Neutrophil (primary cell): ENCODE results near the gene PCDHGA9.
"Not testable (repeated sequence)": the region's sequence is repeated elsewhere in the genome, so short reads cannot be mapped to it uniquely, and the experiment has no call there.

Experiments
- H3K27ac ChIP-seq: fragments of 200-600 bp; sonication (generic); 2 replicates; pipeline ENCODE4 v1.5.1; 2016; ENCODE audit warnings: mild to moderate bottlenecking, moderate library complexity
- H3K27me3 ChIP-seq: fragments of 200-600 bp; sonication (generic); 2 replicates; pipeline ENCODE4 v1.6.0; 2016; ENCODE audit warnings: mild to moderate bottlenecking
- H3K36me3 ChIP-seq: fragments of 200-600 bp; sonication (generic); 2 replicates; pipeline ENCODE4 v1.5.1; 2017
- H3K4me1 ChIP-seq, 2 experiments: fragments of 200-600 bp in 1 of 2; sonication (generic) in 1 of 2; 1 replicate in 1 of 2; 2 replicates in 1 of 2; pipeline versions ENCODE4 v1.5.1 to v1.6.1; 2013 to 2016; ENCODE audit warnings: low read depth in 1 of 2, low read length in 1 of 2, mild to moderate bottlenecking in 1 of 2, moderate library complexity in 1 of 2; ENCODE audit not compliant: control insufficient read depth in 1 of 2, insufficient read depth in 1 of 2
- H3K4me3 ChIP-seq, 2 experiments: fragments of 200-600 bp in 1 of 2; sonication (generic) in 1 of 2; 1 replicate in 1 of 2; 2 replicates in 1 of 2; pipeline ENCODE4 v1.5.1; 2013 to 2016; ENCODE audit warnings: low read depth in 1 of 2, low read length in 1 of 2, mild to moderate bottlenecking in 1 of 2, moderate library complexity in 1 of 2
- H3K9me3 ChIP-seq: fragments of 200-600 bp; sonication (generic); 2 replicates; pipeline ENCODE4 v1.5.1; 2016
- TF ChIP-seq, protein P1 (sequence below): fragments of 200-600 bp; sonication (generic); IDR thresholded peaks from 2 replicates; pipeline ENCODE4 v1.5.1; 2016; ENCODE audit warnings: antibody characterized with exemption

The PCDHGA9 gene

DNA sequence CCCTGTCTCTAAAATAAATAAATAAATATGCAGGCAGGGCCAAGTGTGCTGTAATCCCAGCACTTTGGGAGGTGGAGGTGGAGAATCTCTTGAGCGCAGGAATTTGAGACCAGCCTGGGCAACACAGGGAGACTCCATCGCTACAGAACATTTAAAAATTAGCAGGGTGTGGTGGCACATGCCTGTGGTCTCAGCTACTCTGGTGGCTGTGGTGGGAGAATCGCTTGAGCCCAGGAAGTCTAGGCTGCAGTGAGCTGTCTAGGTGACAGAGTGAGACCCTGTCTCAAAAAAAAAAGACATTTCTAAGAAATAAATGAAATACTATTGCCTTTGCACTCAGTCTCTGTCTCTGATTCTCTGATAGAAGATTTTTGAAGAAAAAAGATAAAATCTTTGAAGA, 9.0 kb downstream of the PCDHGA9 start:
- peaks cover 100% of the 10 kb centered on the region for H3K27me3 ChIP-seq
- no peak overlapping the region for H3K27ac ChIP-seq
- peaks cover 20% of the 10 kb centered on the region for H3K9me3 ChIP-seq
- no peak overlapping the region for H3K4me3 ChIP-seq
- no peaks in the 10 kb centered on the region for H3K36me3 ChIP-seq
- H3K4me1 ChIP-seq = peaks cover 0 to 7% of the 10 kb centered on the region in 2 experiments
- TF ChIP-seq, protein P1, sequence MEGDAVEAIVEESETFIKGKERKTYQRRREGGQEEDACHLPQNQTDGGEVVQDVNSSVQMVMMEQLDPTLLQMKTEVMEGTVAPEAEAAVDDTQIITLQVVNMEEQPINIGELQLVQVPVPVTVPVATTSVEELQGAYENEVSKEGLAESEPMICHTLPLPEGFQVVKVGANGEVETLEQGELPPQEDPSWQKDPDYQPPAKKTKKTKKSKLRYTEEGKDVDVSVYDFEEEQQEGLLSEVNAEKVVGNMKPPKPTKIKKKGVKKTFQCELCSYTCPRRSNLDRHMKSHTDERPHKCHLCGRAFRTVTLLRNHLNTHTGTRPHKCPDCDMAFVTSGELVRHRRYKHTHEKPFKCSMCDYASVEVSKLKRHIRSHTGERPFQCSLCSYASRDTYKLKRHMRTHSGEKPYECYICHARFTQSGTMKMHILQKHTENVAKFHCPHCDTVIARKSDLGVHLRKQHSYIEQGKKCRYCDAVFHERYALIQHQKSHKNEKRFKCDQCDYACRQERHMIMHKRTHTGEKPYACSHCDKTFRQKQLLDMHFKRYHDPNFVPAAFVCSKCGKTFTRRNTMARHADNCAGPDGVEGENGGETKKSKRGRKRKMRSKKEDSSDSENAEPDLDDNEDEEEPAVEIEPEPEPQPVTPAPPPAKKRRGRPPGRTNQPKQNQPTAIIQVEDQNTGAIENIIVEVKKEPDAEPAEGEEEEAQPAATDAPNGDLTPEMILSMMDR = no peak

GRCh38 chr5:141412854-141413539, 10.4 kb downstream of the PCDHGA9 start, which contains the start of gene PCDHGA10:
Gene PCDHGA10 (plus strand): TSS chr5:141412987. CDS start chr5:141413176, 189 bp downstream.
- H3K9me3 ChIP-seq = peaks cover 19% of the 10 kb centered on the region
- H3K36me3 ChIP-seq = no peaks in the 10 kb centered on the region
- peaks cover 7 to 14% of the 10 kb centered on the region in 2 experiments for H3K4me1 ChIP-seq
- H3K27ac ChIP-seq = no peak within 1 kb of the TSS
- TF ChIP-seq, protein P1 = no peak
- H3K27me3 ChIP-seq = peaks cover 100% of the 10 kb centered on the region
- peak within 1 kb of the TSS; percentile 19 to 30 for H3K4me3 ChIP-seq

GRCh38 chr5:141413540-141414069, 11.0 kb downstream of the PCDHGA9 start:
- Histone ChIP-seq H3K4me1 (peaks cover 8 to 14% of the 10 kb centered on the region in 2 experiments), H3K27ac (no peak overlapping the region), H3K36me3 (no peaks in the 10 kb centered on the region), H3K27me3 (peaks cover 100% of the 10 kb centered on the region), H3K9me3 (peaks cover 14% of the 10 kb centered on the region), H3K4me3 (no peak overlapping the region)
- TF ChIP-seq, protein P1 = no peak

DNA sequence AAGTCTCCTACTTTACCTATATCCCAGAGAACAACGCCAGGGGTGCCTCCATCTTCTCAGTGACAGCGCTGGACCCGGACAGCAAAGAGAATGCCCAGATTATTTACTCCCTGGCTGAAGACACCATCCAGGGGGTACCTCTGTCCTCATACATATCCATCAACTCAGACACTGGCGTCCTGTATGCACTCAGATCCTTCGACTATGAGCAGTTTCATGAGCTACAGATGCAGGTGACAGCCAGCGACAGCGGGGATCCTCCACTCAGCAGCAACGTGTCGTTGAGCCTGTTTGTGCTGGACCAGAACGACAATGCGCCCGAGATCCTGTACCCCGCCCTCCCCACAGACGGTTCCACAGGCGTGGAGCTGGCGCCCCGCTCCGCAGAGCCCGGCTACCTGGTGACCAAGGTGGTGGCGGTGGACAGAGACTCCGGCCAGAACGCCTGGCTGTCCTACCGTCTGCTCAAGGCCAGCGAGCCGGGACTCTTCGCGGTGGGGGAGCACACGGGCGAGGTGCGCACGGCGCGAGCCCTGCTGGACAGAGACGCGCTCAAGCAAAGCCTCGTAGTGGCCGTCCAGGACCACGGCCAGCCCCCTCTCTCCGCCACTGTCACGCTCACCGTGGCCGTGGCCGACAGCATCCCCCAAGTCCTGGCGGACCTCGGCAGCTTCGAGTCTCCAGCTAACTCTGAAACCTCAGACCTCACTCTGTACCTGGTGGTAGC, 12.1 kb downstream of the PCDHGA9 start:
- H3K4me1 ChIP-seq = peaks cover 8 to 14% of the 10 kb centered on the region in 2 experiments
- H3K27ac ChIP-seq, H3K4me3 ChIP-seq, H3K36me3 ChIP-seq: not testable (repeated sequence)
- peaks cover 100% of the 10 kb centered on the region for H3K27me3 ChIP-seq
- H3K9me3 ChIP-seq = peaks cover 11% of the 10 kb centered on the region

- H3K4me1 ChIP-seq = peaks cover 8 to 14% of the 10 kb centered on the region in 2 experiments
- not testable (repeated sequence) for H3K9me3 ChIP-seq, H3K4me3 ChIP-seq, H3K36me3 ChIP-seq, H3K27ac ChIP-seq
- peaks cover 100% of the 10 kb centered on the region for H3K27me3 ChIP-seq
These were observed 12.7 kb downstream of the PCDHGA9 start for GRCh38 chr5:141415275-141415618.

GRCh38 chr5:141417494-141418172, 15.1 kb downstream of the PCDHGA9 start, which contains the start of gene PCDHGB7:
Gene PCDHGB7 (plus strand): TSS chr5:141417677. CDS start chr5:141417860, 183 bp downstream.
- H3K27ac ChIP-seq, H3K36me3 ChIP-seq, H3K9me3 ChIP-seq: not testable (repeated sequence)
- Histone ChIP-seq H3K4me3 (peak within 1 kb of the TSS; percentile 18 to 34), H3K4me1 (peaks cover 17 to 24% of the 10 kb centered on the region in 2 experiments), H3K27me3 (peaks cover 100% of the 10 kb centered on the region)
